GM12801 (cell line): ENCODE measurements around the gene STXBP5L.

Source experiments
- TF ChIP-seq, protein P1 (sequence below): IDR thresholded peaks from one replicate; pipeline ENCODE4 v1.5.1; 2011; ENCODE audit warnings: control low read depth; ENCODE audit not compliant: insufficient read length; ENCODE audit errors: extremely low read depth

STXBP5L gene

DNA sequence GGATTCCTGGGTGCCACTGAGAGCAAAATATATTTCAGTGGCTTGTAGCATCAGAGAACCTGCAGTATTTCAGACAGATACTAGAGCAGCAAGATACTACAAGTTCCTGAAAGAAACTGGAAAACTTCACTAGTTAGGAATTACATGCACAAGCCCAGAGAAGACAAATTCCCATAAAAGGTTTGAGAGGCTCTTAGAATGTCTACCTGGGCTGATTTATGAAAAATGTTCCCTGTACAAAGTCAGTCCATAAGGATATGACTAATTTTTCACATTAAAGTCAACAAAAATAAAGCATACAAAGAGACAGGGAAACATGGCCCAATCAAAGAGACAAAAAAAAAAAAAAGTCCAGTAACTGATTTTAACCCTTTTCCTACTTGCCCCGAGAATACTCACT, 335.2 kb downstream of the STXBP5L start:
- TF ChIP-seq, protein P1, sequence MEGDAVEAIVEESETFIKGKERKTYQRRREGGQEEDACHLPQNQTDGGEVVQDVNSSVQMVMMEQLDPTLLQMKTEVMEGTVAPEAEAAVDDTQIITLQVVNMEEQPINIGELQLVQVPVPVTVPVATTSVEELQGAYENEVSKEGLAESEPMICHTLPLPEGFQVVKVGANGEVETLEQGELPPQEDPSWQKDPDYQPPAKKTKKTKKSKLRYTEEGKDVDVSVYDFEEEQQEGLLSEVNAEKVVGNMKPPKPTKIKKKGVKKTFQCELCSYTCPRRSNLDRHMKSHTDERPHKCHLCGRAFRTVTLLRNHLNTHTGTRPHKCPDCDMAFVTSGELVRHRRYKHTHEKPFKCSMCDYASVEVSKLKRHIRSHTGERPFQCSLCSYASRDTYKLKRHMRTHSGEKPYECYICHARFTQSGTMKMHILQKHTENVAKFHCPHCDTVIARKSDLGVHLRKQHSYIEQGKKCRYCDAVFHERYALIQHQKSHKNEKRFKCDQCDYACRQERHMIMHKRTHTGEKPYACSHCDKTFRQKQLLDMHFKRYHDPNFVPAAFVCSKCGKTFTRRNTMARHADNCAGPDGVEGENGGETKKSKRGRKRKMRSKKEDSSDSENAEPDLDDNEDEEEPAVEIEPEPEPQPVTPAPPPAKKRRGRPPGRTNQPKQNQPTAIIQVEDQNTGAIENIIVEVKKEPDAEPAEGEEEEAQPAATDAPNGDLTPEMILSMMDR, result no peak

DNA sequence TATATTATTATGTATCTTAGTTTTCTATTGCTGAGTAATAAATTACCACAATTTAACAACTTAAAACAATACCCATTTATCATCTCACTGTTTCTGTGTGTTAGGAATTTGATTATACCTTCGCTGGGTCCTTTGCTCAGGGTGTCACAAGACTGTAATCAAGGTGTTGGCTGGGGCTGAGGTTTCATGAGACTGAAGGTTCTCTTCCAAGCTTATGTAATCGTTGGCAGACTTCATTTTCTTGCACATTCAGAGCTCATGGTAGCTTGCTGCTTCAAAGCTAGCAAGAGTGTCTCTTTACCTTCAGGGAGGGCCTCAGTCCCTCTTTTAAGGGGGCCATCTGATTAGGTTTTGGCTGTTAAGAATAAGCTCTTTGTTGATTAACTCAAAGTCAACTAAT, 344.7 kb downstream of the STXBP5L start:
- TF ChIP-seq, protein P1, result no peak

DNA sequence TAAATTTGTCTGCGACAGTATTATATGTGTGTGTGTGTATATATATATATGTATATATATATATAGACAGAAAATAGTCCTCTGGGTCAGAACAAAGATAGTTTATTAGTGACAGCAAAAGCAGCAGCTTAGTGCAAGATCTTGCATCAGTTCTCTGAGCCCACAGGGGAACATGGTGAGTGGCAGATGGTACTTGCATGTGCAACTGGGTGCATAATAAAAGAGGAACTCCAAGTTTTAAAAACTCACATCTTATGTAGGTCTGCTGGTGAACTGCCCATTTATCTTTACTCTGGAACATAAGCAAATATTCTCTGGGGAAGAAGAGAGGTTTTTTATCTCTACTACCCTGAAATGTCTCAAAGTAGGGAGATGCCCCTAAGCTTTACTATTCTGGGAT, 361.4 kb downstream of the STXBP5L start:
- TF ChIP-seq, protein P1, result no peak

GRCh38 chr3:121274411-121274810, 366.4 kb downstream of the STXBP5L start:
- TF ChIP-seq, protein P1, result no peak

- TF ChIP-seq, protein P1, result no peak
Observed at GRCh38 chr3:121295452-121295851, 387.4 kb downstream of the STXBP5L start.

GRCh38 chr3:121295979-121296378, 388.0 kb downstream of the STXBP5L start:
- TF ChIP-seq, protein P1, result no peak

DNA sequence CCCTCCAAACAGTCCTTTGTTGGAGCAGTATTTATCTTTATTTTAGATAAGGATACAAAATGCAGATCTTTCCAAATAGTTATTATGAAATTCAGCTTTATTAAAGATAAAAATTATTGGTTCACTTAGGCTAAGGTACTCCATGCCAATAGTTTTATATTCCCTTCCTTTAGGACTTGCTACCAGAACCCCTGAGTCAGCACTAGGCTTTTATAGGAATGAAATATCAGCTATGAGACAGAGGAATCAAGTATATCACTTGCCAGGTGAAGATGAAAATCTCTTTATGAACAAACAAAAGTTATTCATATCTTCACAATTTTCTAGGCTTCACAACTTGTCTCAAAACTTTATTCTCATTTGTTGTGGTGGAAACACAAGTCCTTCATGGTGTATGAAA, 416.3 kb downstream of the STXBP5L start:
- TF ChIP-seq, protein P1, result no peak

DNA sequence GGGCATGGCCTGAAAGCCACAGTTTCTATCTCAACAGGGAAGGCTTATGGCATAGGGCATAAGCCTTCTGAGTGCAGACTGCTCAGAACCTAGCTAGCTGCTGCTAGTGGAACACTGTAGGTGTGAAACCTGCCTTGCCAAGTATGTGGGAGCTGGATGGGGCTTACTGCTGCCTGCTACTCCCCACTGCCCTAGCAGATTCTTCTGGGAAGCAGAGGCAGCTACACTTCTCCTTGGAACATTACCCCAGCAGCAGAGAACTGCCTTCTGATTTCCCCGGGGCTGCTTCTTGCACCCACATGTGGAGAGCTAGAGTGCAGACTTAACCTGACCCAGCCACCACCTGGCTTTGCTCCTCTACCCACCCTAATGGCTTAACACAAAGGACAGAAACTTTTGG, 422.1 kb downstream of the STXBP5L start:
- TF ChIP-seq, protein P1, result no peak
